Spinal cord (tissue), 10 donors: Measurements from ENCODE around the gene FOXD3. TPM values are rescaled to one million over a fixed set of nuclear protein-coding genes. Genes with fewer than 3 reads are reported as not detected.

Experiments
- DNase-seq, 6 donors: peaks; one replicate each; pipeline versions ENCODE4 v3.0.0 to v3.0.0-alpha.2; 2013 to 2015; ENCODE audit warnings: low spot score in 6 of 6, low read depth in 4 of 6
- H3K27ac ChIP-seq: one replicate; pipeline ENCODE4 v1.5.1; 2013; ENCODE audit warnings: low read depth, low read length, control low read depth
- H3K27me3 ChIP-seq: one replicate; pipeline ENCODE4 v1.6.1; 2013; ENCODE audit warnings: low read length; ENCODE audit not compliant: control insufficient read depth, insufficient read depth
- H3K36me3 ChIP-seq: one replicate; pipeline ENCODE4 v1.6.1; 2013; ENCODE audit warnings: low read length; ENCODE audit not compliant: control insufficient read depth, insufficient read depth
- H3K4me1 ChIP-seq: one replicate; pipeline ENCODE4 v1.6.1; 2013; ENCODE audit warnings: low read length; ENCODE audit not compliant: control insufficient read depth, insufficient read depth
- H3K4me3 ChIP-seq: one replicate; pipeline ENCODE4 v1.5.1; 2013; ENCODE audit warnings: low read depth, low read length, control low read depth
- H3K9me3 ChIP-seq: one replicate; pipeline ENCODE4 v1.6.1; 2013; ENCODE audit warnings: low read length; ENCODE audit not compliant: control insufficient read depth, insufficient read depth
- WGBS: methylation state at CpG from one replicate; pipeline ENCODE4 v1.1.5; 2013; ENCODE audit warnings: missing lambda C conversion rate; ENCODE audit not compliant: insufficient coverage; 5-methylcytosine and 5-hydroxymethylcytosine counted together
- polyA plus RNA-seq, 2 donors: library from polyadenylated mRNA; unstranded; fragments of 120-200 nt; gene quantifications; one replicate each; pipeline ENCODE4 v1.2.1, GENCODE V29; 2013; ENCODE audit not compliant: insufficient read length in 2 of 2
- total RNA-seq, 2 donors: library from RNA; depleted of rRNA in 1 of 2; stranded (reverse); fragments of 120-200 nt in 1 of 2; fragments of >200 nt in 1 of 2; gene quantifications; one replicate each; pipeline versions ENCODE4 v1.2.3 to v1.2.4, GENCODE V29; 2013 to 2014
- donor health status: healthy.

The FOXD3 gene
- total and polyA plus RNA-seq, 4 donors = 3.2 to 6.0 (median 4.6) TPM

GRCh38 chr1:63326106-63326472, 3.7 kb downstream of the FOXD3 start:
- peaks cover 94% of the 10 kb centered on the region for H3K27me3 ChIP-seq
- 4% methylated on average over 15 of the region's 20 CpGs for WGBS
- H3K27ac ChIP-seq = peak overlapping the region; percentile 80
- H3K36me3 ChIP-seq = no peaks in the 10 kb centered on the region
- H3K4me3 ChIP-seq = peak overlapping the region; percentile 37
- H3K4me1 ChIP-seq = peaks cover 48% of the 10 kb centered on the region
- DNase-seq = no peak
- no peaks in the 10 kb centered on the region for H3K9me3 ChIP-seq

- H3K27me3 ChIP-seq = peaks cover 92% of the 10 kb centered on the region
- peak overlapping the region; percentile 80 for H3K27ac ChIP-seq
- no peaks in the 10 kb centered on the region for H3K9me3 ChIP-seq
- WGBS = 2% methylated on average over 30 of the region's 37 CpGs
- no peaks in the 10 kb centered on the region for H3K36me3 ChIP-seq
- H3K4me1 ChIP-seq = peaks cover 42% of the 10 kb centered on the region
- peak in 2 of 6 donors; percentile 67 to 69 for DNase-seq
- peak overlapping the region; percentile 37 for H3K4me3 ChIP-seq
Observed at GRCh38 chr1:63326473-63327380, 4.4 kb downstream of the FOXD3 start.

GRCh38 chr1:63327417-63328054, 5.2 kb downstream of the FOXD3 start:
- Histone ChIP-seq H3K36me3 (no peaks in the 10 kb centered on the region), H3K27ac (peak overlapping the region; percentile 80), H3K27me3 (peaks cover 92% of the 10 kb centered on the region), H3K4me3 (peak overlapping the region; percentile 37), H3K9me3 (no peaks in the 10 kb centered on the region), H3K4me1 (peaks cover 34% of the 10 kb centered on the region)
- WGBS = 0% methylated on average over 17 of the region's 25 CpGs
- DNase-seq = peak in 2 of 6 donors; percentile 84 to 85

- DNase-seq = peak in 1 of 6 donors; percentile 6
- 45% methylated on average over 8 of the region's 8 CpGs for WGBS
- H3K4me3 ChIP-seq = no peak overlapping the region
Observed at GRCh38 chr1:63328122-63328521, 5.8 kb downstream of the FOXD3 start.

GRCh38 chr1:63328781-63329180, 6.4 kb downstream of the FOXD3 start:
- 66% methylated on average over 9 of the region's 9 CpGs for WGBS

More at GRCh38 chr1:63328122-63328521, 5.8 kb downstream of the FOXD3 start:
- no peaks in the 10 kb centered on the region for H3K9me3 ChIP-seq
- no peaks in the 10 kb centered on the region for H3K36me3 ChIP-seq
- H3K27ac ChIP-seq = no peak overlapping the region
- H3K4me1 ChIP-seq = peaks cover 30% of the 10 kb centered on the region
- peaks cover 93% of the 10 kb centered on the region for H3K27me3 ChIP-seq

GRCh38 chr1:63329621-63330330, 7.4 kb downstream of the FOXD3 start:
- Histone ChIP-seq H3K27ac (no peak overlapping the region), H3K4me1 (peaks cover 20% of the 10 kb centered on the region), H3K4me3 (peak overlapping the region; percentile 27), H3K36me3 (no peaks in the 10 kb centered on the region), H3K27me3 (peaks cover 91% of the 10 kb centered on the region), H3K9me3 (no peaks in the 10 kb centered on the region)
- DNase-seq = peak in 1 of 6 donors; percentile 7
- WGBS = 2% methylated on average over 40 of the region's 50 CpGs

More at GRCh38 chr1:63328781-63329180, 6.4 kb downstream of the FOXD3 start:
- Histone ChIP-seq H3K36me3 (no peaks in the 10 kb centered on the region), H3K27ac (peak overlapping the region; percentile 4), H3K27me3 (peaks cover 95% of the 10 kb centered on the region), H3K9me3 (no peaks in the 10 kb centered on the region), H3K4me3 (no peak overlapping the region), H3K4me1 (peaks cover 26% of the 10 kb centered on the region)
- DNase-seq = no peak

GRCh38 chr1:63330331-63330916, 8.1 kb downstream of the FOXD3 start:
- no peaks in the 10 kb centered on the region for H3K9me3 ChIP-seq
- H3K27me3 ChIP-seq = peaks cover 86% of the 10 kb centered on the region
- DNase-seq = peak in 1 of 6 donors; percentile 13
- WGBS = 3% methylated on average over 23 of the region's 28 CpGs
- no peaks in the 10 kb centered on the region for H3K36me3 ChIP-seq
- peak overlapping the region; percentile 27 for H3K4me3 ChIP-seq
- H3K4me1 ChIP-seq = peaks cover 20% of the 10 kb centered on the region
- H3K27ac ChIP-seq = no peak overlapping the region

- no peak overlapping the region for H3K4me3 ChIP-seq
- H3K36me3 ChIP-seq = no peaks in the 10 kb centered on the region
- no peak for DNase-seq
- H3K9me3 ChIP-seq = no peaks in the 10 kb centered on the region
- H3K4me1 ChIP-seq = no peaks in the 10 kb centered on the region
- no peak overlapping the region for H3K27ac ChIP-seq
- WGBS = 88% methylated on average over 1 of the region's 2 CpGs
- H3K27me3 ChIP-seq = no peaks in the 10 kb centered on the region
Observed at GRCh38 chr1:63342402-63342801, 20.0 kb downstream of the FOXD3 start.

GRCh38 chr1:63343922-63344321, 21.6 kb downstream of the FOXD3 start:
- no CpG with 5 or more reads among the region's 1 CpG for WGBS
- no peak overlapping the region for H3K27ac ChIP-seq
- H3K4me1 ChIP-seq = no peaks in the 10 kb centered on the region
- no peaks in the 10 kb centered on the region for H3K9me3 ChIP-seq
- H3K4me3 ChIP-seq = no peak overlapping the region
- DNase-seq = no peak
- peaks cover 4% of the 10 kb centered on the region for H3K27me3 ChIP-seq
- H3K36me3 ChIP-seq = no peaks in the 10 kb centered on the region
